KG1 (cell line): ENCODE data around the gene PPP1R16B.

Source experiments
- DNase-seq: peaks from one replicate; lab custom pipeline; 2025; lab: John Stamatoyannopoulos, UW

Gene PPP1R16B

DNA sequence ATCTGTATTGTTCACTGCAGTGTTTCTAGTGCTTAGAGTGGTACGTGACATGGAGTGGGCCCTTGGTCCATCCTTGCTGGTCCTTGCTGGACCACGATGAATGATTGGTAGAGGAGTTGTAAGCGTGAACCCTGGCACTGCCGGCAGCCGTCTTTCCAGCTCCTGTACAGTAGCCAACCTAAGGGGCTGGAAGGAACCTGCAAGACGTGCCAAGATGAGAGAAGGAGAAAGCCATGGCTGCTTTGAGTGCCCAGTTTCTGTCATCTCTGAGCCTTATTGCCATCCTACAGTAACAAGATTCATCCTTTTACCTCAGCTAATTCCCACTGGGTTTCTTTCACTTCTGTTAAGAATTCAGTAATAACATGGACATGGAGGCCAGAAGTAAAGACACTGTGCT is 162.6 kb downstream of the PPP1R16B start:
- no peak for DNase-seq

GRCh38 chr20:38969708-38970107 is 164.2 kb downstream of the PPP1R16B start:
- no peak for DNase-seq

GRCh38 chr20:38970302-38970701 is 164.8 kb downstream of the PPP1R16B start:
- no peak for DNase-seq
